GM18520 (cell line): ENCODE results near the gene GJB1.
"Not testable (repeated sequence)": the region's sequence is repeated elsewhere in the genome, so short reads cannot be mapped to it uniquely, and the experiment has no call there.

ENCODE experiments used
- ATAC-seq: cut with Tn5 transposase; IDR thresholded peaks from one replicate; pipeline ENCODE4 v1.9.1; 2021; ENCODE audit not compliant: unreplicated experiment

Gene GJB1

DNA sequence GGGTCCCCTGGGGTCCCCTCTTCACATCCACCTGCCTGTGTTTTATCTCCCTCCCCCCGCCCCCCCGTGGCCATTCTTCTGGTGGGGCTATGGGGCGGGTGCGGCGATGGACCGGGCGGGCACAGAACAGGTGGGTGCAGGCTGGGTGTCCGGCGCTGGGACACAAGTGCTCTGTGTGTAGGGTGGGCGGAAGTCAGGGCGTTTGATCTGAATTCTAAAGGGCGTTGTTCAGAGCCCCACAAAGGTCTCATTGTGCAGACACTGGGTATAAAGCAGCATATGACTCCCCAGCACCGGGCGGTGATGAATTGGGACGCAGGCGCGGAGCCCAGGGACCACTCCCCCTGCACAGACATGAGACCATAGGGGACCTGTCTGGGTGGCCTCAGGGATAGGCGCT is at the start of gene GJB1:
GJB1 (plus strand) TSS at position 296 of the 400 bp plus-strand sequence. CDS start 484 bp downstream, outside the sequence.
- ATAC-seq, result no peak

DNA sequence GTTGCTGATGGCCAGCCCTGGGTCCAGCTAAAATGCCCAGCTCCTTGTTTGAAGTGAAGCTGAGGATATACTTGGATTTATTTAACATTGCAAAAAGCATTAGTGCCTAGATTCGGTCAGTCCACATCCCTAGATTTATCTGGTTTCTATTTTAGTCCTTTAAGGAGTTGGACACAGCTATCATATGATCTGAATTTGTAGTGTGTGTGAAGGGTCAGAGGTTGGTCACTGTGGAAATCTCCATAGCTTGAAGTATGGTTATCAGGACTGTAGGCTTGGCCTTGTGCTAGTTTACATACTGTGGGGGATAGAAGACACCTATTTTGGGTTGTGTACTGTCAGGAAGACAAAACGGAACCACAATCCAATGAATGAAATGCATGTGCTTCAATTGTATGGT is 49.6 kb upstream of the GJB1 start:
- no peak for ATAC-seq

DNA sequence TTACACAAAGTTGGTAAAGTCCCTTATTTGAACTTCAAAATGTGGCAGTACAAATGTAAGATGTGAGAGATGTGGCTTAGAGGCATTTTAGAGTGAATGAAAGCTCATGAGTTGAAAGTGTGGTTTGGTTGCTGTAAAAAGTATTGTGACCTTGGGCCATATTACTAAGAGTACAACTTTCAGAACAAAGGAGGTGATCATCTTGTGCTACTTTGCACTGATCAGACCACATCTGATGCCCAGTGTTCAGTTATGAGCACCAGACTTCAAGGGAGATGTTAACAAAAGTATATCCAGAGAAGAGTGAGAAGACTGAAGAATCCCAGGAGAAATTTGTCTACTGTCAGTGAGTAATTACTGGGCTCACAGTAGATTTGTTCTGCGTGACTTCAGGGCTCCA is 48.2 kb upstream of the GJB1 start:
- no peak for ATAC-seq

DNA sequence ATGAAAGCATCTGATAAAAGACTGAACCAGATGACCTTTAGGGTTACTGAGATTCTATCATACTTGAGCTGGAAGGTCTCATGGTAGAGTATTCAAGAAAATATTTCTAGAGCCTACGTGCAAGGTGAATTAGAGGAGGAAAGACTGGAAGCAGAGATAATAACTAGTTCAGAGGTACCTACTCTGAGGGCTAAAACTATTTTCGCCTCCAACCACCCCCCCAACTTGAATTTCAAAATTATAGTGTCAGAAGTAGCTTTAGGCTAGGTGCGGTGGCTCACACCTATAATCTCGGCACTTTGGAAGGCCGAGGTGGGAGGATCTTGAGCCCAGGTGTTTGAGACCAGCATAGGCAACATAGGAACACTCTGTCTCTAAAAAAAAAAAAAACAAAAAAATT is 47.5 kb upstream of the GJB1 start:
- no peak for ATAC-seq

DNA sequence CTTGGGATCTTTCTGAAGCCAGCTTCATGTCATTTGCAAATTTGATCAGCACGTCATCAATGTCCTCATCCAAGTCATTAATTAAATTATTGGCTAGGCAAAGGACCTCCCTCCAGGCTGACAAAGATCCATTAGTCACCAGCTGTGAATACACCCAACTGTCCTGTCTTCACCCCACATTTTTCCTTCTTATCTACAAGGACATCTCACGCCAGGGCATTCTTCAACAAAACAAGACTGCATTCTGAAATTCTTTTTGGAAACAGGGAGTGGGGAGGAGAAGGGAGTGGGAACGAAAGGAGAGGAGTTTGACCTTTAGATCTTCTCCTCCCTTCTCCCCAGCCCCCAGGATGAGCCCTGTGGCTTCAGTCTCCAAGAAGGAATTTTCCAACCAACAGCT is 45.7 kb upstream of the GJB1 start:
- no peak for ATAC-seq

DNA sequence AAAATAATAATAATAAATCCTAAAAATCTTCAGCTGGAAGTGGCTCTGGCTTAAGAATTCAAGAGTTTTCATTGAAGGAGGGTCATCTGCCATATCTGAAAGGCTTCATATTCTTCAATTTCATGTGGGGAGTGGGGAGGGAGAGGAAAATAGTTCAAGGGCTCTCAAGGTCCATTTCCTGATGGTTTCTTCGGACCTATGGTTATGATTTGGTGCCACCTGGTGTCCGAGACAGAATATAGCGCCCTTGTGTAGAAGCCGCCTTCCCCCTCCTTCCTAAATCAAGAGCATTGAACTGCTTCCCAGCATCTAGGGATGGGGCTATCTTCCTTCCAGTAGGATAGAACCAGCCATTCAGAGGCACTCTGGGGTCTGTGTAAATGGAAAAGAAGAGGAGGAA is 44.1 kb upstream of the GJB1 start:
- no peak for ATAC-seq

DNA sequence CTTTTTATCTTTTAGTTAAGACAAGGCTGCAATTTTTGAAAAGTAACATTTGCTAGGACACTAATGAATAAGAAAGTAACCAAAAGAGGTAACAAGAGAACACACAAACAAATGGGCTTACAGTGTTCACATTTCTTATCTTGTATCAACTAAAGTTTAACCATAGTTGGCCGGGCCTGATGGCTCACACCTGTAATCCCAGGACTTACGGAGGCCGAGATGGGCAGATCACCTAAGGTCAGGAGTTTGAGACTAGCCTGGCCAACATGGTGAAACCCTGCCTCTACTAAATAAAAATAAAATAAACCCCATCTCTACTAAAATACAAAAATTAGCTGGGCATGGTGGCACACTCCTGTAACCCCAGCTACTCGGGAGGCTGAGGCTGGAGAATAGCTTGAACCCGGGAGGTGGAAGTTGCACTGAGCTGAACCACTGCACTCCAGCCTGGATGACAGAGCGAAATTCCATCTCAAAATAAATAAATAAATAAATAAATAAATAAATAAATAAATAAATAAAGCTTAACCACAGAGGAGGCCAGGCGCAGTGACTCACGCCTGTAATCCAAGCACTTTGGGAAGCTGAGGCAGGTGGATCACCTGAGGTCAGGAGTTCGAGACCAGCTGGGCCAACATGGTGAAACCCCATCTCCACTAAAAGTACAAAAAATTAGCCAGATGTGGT is 42.3 kb upstream of the GJB1 start:
- not testable (repeated sequence) for ATAC-seq

DNA sequence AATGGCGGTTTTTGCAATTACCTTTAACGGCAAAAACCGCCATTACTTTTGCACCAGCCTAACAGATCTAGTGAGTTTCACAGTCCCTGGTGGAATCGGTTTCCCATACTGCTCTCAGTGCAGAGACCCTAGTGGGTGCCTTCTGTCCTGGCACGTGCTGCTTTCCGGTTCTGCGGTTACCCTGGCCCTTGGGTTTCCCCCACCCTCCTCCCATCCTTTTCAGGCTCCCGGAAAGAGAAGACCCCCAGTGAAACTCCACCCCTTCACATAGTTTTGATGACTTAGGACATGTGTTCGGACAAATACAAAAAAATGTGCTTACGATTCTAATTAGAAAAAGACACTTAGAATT is 41.5 kb upstream of the GJB1 start:
- ATAC-seq, result peak; percentile 16

DNA sequence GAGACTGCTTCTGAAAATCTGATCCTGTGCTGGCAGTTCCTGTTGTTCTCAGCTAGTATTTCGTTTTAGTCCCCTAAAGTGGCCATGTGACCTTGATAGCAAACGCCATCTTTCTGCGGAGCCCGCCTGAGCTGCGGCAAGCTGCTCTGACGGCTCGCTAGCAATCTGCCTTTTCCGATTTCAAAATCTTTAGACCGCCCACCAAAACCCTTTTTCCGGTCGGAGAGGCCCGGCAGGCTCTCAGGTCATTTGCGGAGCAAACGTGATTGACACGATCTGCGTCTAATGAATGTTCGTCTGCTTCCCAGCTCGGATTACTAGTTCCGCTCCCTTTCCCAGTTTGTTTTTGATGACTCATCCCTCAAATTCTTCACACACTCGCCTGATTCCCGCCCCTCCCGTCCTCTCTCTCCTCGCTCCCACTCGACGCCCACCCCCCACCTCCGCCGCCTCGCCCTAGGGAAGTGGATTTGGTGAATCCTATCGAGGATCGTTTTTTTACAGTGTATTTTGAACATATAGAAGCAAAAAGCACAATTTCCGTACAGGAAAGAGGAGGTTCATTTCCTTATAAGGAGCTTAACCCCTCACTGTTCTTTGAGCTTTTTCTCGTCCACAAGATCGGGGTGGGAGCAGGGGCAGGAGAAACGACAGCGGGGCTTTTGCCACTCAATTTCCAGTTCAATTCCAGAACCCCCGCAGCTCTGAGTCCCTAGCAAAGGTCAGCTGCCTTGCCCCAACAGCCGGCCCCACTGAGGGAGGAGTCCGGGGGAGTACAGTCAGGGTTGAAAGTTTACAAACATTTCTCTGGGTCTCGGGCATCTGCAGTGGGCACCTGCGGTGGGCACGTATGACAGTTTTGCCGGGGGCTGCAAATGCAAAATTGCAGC is 40.9 kb upstream of the GJB1 start:
- peak; percentile 82 for ATAC-seq

DNA sequence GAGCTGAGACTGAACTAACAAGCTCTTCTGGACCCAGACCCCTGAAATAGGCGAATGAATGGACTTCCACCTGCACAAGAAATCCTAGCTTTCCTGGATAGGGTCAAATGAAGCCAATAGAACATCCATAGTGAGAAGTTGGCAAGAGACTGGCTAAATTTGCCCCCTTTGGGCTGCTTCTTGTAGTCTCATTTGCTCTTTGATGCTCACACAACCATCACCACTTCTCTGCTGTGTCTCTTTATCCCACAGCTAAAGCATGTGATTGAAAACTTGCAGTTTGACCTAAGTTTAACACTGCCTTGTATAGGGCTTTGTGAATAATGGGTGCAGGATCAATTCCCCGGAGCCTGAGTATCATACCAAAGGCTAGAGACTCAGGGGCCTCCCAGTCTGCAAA is 40.2 kb upstream of the GJB1 start:
- no peak for ATAC-seq

DNA sequence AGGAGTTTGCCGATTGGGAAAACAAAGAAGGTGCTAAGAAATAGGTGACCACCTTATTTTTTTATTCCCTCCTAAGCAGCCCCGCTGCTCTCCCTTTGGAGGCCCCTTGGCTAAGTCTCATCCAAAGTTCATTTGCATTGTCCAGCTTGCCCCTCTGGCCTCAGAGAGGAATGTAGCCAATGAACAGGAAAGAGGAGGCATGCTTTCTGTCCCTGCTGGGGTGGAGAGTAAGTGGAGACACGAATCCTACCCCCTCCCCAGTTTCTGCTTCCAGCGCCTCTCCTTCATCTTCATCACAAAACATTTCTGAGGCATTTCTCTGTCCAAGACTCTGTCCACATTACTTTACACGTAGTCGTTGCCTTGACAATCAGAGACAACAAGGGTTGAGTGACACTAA is 39.7 kb upstream of the GJB1 start:
- no peak for ATAC-seq

DNA sequence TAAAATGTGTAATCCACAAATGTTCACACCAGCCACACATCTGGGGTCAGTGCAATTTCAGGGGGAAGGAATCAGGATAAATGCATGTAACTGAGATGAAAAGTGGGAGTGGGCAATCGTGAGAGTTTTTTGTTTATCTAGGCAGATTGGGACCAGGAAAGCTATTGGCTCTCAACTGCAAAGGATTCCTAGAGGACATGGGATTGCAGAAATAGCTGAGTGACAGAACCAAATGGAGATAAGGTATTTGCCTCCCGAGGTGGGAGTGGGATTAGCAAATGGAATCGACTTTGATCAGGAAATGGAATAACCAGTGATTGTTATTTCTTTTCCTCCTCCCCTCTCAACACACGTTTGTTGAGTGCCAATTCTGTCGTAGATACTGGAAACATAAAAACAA is 38.9 kb upstream of the GJB1 start:
- ATAC-seq, result no peak

DNA sequence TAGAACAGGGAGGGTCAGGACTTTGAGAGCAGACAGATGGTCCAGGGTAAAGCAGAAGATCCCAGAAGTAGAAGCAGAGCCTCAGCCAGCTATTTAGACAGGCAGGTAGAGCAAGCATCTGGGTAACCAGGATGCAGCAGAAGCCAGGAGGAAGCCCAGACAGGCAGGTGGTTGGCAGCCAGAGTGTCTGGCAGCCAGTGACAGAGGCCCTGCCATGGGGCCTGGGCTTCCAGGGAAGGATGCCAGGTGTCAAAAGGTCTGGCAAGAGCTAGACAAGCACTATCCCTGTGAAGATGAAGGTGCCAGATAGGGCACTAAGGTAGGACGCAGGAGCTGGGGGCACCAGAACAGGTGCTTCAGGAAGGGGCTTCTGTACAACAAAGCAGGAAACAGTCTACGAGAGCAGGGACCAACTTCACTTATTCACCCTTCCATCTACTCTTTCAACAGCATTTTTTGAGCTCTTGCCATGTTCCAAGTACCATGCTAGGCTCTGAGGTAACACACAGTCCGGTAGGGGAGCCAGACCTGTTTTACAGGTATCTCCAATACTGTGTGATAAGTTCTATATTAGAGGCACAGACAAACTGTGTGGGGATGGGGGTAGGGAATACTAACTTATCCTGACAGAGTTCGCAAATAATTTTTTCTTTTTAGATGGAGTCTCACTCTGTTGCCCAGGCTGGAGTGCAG is 38.1 kb upstream of the GJB1 start:
- ATAC-seq, result no peak

DNA sequence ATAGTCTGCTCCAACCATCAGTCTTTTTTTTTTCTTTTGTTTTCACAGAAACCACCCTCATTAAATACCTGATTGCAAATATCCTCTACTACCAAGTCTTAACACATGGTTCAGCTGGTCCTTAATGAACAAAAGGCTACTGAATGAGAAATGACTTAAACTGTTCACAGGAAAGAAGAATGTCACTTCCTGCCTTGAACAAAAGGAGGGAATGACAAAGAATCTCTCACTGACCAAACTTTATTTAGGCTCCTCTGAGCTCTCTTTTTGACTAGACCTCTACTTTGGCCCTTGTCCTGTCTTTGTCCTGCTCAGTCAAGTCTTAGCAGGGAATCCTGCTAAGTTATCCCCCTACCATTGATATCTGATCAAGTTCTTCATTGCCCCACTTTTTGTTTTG is 31.8 kb upstream of the GJB1 start:
- no peak for ATAC-seq

DNA sequence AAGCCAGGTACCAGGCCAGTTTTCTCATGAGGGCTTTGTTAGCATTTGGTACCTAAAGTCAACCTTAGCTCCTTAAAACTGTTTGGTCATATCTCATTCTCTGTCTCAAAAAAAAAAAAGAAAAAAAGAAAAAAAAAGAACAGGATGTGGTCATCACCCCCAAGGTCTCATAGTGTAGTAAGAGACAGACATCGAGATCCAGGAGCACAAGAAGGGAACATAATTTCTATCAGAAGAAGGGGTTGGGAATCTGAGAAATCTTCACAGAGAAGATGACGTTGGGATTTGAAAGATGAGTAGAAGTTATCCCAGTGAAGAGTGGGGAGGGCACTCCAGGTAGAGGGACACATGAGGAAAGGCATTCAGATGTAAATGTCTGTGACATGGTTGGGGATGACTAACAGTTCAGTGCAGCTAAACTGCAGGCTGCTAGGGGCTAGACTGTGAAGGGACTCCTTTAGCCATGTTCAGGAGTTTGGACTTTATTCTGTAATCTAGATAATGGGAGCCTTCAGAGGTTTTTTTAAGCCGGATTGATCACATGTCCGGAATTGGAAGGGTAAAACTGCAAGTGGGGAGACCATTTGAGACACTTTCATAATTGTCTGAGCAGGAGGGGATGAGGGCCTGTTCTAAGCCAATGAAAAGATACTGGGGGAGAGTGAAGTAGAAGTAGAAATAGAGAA is 26.9 kb upstream of the GJB1 start:
- no peak for ATAC-seq

DNA sequence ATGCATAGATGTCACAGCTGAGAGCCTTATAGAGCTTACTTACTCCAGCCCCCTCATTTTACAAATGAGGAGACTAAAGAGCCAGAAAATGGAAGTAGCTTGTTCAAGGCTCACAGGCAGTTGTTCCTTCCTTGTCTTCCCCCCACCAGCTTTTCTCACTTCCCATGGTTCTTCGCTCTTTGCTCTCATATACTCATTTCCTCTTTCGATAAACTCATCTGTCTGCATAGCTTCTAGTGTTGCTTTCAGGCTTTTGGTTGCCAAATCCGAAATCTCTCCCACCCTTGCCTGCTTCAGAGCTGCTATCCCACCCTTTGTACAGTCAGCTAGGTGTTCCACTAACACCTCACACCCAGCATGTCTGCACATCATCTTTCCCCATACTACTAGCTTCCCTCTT is 25.0 kb upstream of the GJB1 start:
- peak; percentile 61 for ATAC-seq

DNA sequence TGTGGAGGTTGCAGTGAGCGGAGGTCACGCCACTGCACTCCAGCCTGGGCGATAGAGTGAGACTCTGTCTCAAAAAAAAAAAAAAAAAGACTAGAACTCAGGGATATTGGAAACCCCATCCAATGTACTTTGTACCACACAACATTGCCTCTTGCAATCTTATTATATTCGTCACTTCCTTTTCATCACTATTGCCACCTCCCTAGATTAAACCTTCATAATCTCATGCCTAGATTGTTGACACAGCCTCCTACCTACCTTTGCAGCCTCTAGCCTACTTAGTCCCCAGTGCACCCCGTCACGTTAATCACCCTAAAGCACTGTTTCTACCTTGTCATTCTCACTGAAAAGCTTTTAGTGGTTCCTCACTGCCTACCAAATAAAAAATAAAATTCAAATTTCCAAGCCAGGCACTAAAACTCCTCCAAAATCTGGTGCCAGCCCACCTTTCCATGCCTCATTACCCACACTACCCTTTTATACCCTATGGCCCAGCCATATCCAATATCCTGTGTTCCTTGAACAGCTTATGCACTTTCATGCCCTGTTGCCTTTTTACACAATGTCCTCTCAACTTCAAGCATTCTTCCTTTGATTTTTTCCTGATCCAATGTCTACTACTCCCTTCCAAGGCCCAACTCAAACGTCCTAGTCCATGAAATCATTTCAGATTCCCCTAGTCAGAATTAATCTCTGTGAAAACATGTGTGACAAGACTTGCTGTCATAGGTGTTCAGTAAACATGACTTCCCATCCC is 23.6 kb upstream of the GJB1 start:
- no peak for ATAC-seq

DNA sequence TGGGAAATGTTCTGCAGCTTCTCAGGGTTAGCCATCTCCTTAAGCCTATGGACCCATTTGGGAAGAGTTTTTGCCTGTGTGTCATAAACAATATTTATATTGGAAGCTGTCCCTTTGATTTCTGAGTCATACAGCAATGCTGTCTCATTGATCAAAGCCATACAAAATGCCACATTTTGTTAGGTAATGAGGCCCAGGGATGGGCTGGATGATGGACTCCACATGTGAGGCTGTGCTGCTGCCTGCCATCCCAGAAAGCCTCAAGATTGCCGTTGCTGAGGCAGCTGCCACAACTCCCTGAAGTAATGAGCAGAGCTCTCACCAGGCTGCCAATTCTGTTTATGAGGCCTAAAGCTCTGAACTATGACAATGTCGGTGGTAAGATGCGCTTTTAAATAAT is 12.2 kb upstream of the GJB1 start:
- ATAC-seq, result no peak

DNA sequence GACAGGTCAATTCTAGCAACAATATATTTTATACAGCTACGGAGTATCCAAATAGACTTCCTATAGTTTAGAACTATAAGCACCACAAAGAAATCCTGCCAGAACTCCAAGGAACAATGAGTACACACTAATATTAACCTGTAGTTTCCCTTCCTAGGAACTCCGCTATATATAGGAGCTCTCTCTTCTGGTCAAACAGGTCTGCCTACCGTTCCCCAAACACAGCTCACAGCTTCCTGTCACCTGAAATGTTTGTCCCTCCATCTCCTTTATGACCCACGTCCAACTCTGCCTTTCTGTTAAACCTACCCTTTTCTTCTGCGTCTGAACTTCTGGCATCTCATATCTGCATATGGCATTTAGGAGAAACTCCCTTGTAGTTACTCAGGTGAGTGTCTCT is 10.5 kb upstream of the GJB1 start:
- no peak for ATAC-seq

DNA sequence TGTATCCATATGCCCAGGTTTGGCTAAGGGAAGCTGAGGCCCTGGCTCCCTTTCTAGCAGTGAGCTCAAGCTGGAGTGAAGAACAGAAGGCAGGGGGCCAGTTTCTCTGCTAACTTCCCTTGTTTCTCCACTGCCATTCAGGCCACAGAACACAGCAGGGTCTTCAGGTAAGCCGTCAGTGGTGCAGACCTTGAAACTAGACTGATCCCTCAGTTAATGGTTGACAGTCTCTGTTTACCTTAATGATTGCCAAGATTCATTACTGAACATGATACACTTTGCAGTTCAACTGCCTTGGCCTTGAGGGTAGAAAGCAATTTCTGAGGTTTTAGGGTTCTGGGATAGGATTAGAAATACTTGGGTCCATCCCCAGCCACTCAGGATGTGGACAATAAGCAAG is 8.9 kb upstream of the GJB1 start:
- no peak for ATAC-seq
